GM19463 (cell line): ENCODE data around the gene KCTD17.

Experiments used
- ATAC-seq: cut with Tn5 transposase; IDR thresholded peaks from one replicate; pipeline ENCODE4 v1.9.1; 2021; ENCODE audit warnings: mild to moderate bottlenecking, moderate library complexity; ENCODE audit not compliant: unreplicated experiment

Gene KCTD17

GRCh38 chr22:37019309-37020191, 32.0 kb upstream of the KCTD17 start, which contains the start of the genes MPST and TST:
Gene MPST (plus strand): TSS chr22:37019742. CDS start chr22:37019837, 95 bp downstream.
Gene TST (minus strand): TSS chr22:37019447. CDS start chr22:37018732, 715 bp downstream.
- peak; percentile 82 for ATAC-seq

- ATAC-seq, result no peak
These were observed 31.4 kb upstream of the KCTD17 start for GRCh38 chr22:37020192-37020479.

GRCh38 chr22:37021041-37021440, 30.5 kb upstream of the KCTD17 start:
- ATAC-seq, result no peak

- no peak for ATAC-seq
These were observed 29.6 kb upstream of the KCTD17 start for GRCh38 chr22:37021710-37022482.

- ATAC-seq, result no peak
These were observed 28.8 kb upstream of the KCTD17 start for GRCh38 chr22:37022483-37023337.

GRCh38 chr22:37023743-37024338, 27.7 kb upstream of the KCTD17 start:
- no peak for ATAC-seq

- ATAC-seq, result no peak
These were observed 27.0 kb upstream of the KCTD17 start for GRCh38 chr22:37024339-37025157.

- ATAC-seq, result no peak
These were observed 26.0 kb upstream of the KCTD17 start for GRCh38 chr22:37025500-37026070.

- no peak for ATAC-seq
These were observed 25.2 kb upstream of the KCTD17 start for GRCh38 chr22:37026325-37026724.

- ATAC-seq, result no peak
These were observed 24.0 kb upstream of the KCTD17 start for GRCh38 chr22:37027556-37027955.

- no peak for ATAC-seq
These were observed 22.6 kb upstream of the KCTD17 start for GRCh38 chr22:37028692-37029674.

- no peak for ATAC-seq
These were observed 20.8 kb upstream of the KCTD17 start for GRCh38 chr22:37030560-37031281.

- no peak for ATAC-seq
These were observed 19.4 kb upstream of the KCTD17 start for GRCh38 chr22:37032134-37032534.

GRCh38 chr22:37032535-37033460, 18.7 kb upstream of the KCTD17 start:
- no peak for ATAC-seq

GRCh38 chr22:37033605-37034430, 17.7 kb upstream of the KCTD17 start:
- ATAC-seq, result no peak
